HL-60 (cell line): ENCODE results near the gene OR6X1.

Experiments used
- CTCF ChIP-seq: IDR thresholded peaks from one replicate; pipeline ENCODE4 v1.5.1; 2011; ENCODE audit warnings: low read length, control low read depth, inconsistent platforms; ENCODE audit not compliant: insufficient read depth
- GABPA ChIP-seq: IDR thresholded peaks from 2 replicates; pipeline ENCODE4 v1.6.1; 2012; ENCODE audit warnings: low read depth
- POLR2AphosphoS5 ChIP-seq: IDR thresholded peaks from 2 replicates; pipeline ENCODE4 v1.6.1; 2012; ENCODE audit warnings: low read depth
- REST ChIP-seq: IDR thresholded peaks from 2 replicates; pipeline ENCODE4 v1.6.1; 2012; ENCODE audit warnings: low read depth; ENCODE audit not compliant: insufficient replicate concordance
- SPI1 ChIP-seq: IDR thresholded peaks from 2 replicates; pipeline ENCODE4 v1.6.1; 2012; ENCODE audit warnings: low read depth, mild to moderate bottlenecking, borderline replicate concordance

GRCh38 chr11:123741159-123742030 is 12.9 kb downstream of the OR6X1 start, which contains the start of gene ZNF202:
- TF ChIP-seq CTCF: no peak
- peak; percentile 75 for TF ChIP-seq POLR2AphosphoS5
- TF ChIP-seq REST: no peak
- TF ChIP-seq GABPA: peak; percentile 93
- no peak for TF ChIP-seq SPI1
